Activated CD4-positive, CD25-positive, alpha-beta regulatory T cell treated with anti-CD3 and anti-CD28 coated beads, Interleukin-2, amount 50 U/mL, for 24 hours (primary cell): ENCODE data around the gene PRRC2B.
"Not testable (repeated sequence)": the region's sequence is repeated elsewhere in the genome, so short reads cannot be mapped to it uniquely, and the experiment has no call there.

Experiments
- ATAC-seq, 2 donors: fragments of 150-1000 bp; cut with Tn5 transposase; one replicate each; pipeline ENCODE4 v1.10.0; 2021; ENCODE audit warnings: mild to moderate bottlenecking in 1 of 2, moderate library complexity in 1 of 2

The PRRC2B gene

DNA sequence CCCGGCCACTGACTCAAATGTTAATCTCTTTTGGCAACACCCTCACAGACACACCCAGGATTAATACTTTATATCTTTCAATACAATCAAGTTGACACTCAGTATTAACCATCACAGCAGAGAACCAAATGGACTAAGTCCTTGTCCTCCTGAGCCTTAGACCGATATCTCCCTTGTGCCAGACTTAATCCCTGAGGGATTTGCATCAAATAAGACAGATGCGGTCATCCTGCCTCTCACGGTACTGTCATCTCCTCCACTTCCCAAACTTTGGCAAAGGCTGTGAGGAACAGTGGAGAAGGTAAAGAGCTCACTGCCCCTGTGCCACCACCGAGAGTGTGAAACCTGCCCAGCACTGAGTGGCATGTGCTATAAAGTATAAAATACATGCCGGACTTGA is 6.5 kb upstream of the PRRC2B start:
- no peak for ATAC-seq

DNA sequence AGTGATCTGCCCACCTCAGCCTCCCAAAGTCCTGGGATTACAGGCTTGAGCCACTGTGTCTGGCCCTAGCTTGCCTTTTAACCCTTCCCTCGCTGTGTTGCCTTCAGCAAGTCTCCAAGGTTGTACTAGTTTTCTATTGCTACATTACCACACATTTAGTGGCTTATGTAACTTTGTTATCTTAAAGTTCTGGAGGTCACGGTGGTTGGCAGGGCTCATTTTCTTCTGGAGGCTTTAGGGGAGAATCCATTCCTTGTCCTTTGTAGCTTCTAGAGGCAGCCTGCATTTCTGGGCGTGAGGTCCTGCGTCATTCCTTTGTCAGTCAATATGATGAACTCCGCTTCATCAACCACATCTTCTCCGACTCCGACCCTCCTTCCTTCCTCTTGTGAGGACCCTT is 2.9 kb upstream of the PRRC2B start:
- ATAC-seq: no peak

DNA sequence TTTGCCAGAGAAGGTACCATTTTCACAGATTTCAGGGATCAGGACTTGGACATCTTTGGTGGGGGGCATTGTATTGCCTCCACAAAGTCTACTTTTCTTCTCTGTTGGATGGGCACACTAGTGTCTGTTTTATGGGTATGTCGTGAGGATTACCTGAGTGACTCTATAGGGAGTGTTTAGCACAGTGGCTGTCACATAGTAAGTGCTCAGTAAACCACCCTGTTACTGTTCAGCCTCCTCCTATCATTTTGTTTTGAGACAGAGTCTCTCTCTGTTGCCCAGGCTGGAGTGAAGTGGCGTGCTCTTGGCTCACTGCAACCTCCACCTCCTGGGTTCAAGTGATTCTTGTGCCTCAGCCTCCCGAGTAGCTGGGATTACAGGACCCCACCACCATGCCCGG is 2.4 kb upstream of the PRRC2B start:
- ATAC-seq: no peak

DNA sequence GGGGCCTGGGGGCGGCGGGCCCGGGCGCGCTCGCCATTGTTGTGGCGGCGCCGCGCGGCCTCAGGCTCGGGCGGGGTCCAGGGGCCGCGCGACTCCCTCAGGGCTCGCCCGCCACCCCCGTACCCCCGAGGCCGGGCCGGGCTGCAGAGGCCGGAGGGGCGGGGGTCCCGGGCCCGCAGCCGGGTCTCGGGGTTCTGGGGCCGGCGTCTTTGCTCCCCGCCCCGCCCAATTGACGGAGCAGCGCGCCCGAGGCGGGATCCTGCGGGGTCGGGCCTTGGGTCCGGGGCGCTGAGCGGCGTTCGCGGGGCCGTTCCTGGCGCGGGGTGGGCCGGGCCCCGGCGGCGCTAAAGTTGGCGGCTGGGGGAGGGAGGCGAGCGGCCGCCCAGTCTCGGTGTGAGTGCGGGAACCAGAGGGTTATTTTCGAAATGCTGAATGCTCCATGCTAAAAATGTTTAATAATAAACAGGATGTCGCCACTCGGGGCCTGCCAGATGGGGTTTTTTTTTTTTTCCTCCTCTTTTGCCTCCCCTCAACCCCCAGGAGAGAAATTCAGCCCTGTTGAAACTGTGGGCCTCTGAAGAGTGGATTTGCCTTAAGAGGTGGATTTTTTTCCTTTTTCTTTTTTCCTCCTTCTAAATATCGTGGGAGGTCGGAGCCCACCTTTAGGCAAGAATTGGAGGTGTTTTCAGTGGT is 724 bp downstream of the PRRC2B start:
- ATAC-seq: peak; percentile 6 to 16

DNA sequence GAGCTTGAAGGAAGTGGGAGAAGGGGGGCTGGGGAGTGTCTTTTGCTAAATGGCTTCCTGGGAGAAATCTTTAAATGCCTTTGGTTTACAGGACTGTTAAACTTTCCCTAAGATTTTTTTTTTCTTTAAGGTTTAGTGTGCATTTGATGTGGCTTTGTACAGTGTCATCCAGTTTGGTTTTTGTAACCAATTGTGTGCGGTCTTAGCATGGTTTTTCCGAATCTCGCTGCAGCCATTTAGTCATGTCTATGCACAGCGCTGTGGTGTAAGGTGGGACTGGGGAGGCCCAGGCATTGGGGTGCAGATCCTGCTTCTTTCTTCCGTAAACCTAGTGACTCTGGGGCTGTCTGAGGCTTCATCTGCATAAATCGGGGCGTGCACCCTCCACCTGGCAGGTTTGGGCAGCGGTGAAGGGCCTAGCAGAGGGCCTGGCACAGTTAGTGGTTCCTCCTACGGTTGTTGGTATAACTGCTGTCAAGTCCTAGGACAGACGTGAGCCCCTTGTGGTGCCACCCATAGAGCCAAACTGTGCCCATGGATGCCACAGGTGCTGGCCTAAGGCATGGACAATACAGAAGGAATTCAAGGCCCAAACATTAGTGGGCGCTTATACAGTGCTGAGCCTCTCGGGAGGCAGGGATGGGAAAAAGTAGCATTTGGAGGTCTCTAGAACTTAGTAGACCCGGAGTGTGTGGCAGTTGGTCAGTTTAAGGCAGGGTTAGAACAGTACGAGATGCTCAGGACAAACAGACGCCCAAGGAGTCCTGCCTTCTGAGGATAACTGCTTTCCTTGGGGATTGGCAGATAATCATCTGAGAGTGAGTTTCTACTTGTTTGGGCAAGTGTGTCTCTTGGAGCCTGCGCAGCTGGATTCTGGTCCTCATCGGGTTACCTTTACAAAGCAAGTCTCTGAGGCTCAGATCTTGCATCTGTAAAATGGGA is 1.5 kb downstream of the PRRC2B start:
- ATAC-seq: peak; percentile 75 to 77

DNA sequence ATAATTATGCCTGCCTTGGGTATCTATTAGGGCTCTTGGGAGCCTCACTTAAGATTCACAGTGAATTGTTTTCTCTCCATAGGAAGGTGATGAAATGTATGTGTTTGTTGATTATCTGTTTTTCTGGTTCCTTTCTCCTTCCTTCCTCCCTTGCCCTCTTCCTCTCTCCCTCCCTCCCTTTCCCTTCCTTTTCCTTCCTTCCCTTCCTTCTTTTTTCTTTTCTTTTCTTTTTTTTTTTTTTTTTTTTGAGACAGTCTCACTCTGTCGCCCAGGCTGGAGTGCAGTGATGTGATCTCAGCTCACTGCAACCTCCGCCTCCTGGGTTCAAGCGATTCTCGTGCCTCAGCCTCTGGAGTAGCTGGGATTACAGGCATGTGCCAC is 2.2 kb downstream of the PRRC2B start:
- not testable (repeated sequence) for ATAC-seq

DNA sequence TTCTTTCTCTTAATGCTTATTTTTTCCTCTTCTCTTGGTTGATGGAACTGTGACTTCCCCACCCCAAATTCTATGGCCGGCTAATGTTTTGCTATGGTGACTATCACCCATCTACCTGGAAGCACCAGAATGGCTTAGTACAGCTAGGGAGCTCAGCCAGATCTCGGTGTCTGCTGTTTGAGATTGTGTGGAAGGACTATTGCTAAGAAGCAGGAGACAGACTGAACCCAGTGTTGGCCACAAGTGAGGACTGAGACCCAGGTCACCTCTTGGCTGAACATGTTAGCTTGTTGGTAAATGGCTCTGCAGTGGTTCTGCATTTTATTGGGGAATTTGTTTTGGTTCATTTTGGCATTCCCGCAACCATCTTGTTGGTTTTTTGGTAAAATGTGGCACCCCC is 2.7 kb downstream of the PRRC2B start:
- ATAC-seq: no peak

DNA sequence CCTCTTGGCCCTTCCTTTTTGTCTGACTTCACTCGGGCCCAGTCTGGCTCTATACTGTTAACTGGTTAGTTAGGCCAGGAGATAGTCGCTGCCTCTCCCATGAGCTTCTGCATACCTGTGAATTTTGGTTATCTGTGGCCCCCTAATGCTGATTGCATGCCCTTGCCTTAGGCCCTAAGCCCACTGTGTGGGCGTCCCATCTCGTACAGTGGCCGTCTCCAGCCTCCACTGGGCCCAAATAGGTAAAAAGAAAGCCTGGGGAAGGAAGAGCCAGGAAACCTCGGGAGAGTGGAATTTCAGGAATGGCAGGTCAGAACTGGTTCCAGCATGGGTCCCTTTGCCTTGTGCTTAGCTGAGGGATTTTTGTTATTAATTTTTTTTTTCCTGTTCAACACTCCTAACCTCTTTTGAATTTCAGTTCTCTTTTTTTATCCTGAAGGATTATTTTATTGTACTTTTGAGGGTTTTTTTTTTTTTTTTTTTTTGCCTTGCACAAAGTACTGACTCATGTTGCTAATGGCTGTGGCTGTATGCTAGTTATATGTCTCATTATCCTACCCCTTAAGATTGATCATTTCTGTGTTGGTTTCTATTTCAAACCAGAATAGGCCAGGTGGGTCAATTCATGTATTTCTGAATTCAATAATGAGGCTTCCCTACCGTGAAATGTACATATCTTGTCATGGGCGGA is 3.4 kb downstream of the PRRC2B start:
- ATAC-seq: peak; percentile 51 to 53

DNA sequence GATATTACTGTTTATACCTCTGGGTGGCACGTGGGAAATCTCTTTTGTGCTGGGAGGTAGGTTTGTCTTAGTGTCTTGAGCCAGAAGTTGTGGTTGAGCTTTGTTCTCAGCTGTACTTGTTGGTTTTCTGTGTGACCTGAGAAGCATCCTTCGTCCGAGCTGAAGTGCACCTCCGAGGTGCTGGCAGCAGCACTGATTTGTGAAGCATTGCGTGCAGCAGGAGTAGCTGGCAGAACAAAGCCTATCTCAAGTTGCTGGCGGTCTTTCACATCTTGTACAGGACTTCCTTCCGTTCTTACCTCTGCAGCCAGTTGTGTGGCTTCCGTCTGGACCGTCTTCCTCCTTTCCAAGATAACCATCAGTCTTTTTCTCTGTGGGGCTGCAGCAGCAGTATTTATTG is 4.3 kb downstream of the PRRC2B start:
- ATAC-seq: no peak

DNA sequence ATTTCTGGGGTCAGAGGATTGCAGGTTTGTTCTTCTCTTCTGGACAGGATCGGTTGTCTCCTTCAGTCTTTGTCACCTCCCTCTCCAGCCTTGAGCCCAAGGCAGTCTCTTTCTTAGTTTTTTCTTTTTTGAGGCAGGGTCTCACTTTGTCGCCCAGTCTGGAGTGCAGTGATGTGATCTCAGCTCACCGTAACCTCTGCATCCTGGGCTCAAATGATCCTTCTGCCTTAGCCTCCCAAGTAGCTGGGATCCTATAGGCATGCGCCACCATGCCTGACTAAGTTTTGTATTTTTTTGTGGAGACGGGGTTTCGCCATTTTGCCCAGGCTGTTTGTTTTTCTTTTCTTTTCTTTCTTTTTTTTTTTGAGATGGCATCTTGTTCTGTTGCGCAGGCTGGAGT is 6.1 kb downstream of the PRRC2B start:
- ATAC-seq: no peak

DNA sequence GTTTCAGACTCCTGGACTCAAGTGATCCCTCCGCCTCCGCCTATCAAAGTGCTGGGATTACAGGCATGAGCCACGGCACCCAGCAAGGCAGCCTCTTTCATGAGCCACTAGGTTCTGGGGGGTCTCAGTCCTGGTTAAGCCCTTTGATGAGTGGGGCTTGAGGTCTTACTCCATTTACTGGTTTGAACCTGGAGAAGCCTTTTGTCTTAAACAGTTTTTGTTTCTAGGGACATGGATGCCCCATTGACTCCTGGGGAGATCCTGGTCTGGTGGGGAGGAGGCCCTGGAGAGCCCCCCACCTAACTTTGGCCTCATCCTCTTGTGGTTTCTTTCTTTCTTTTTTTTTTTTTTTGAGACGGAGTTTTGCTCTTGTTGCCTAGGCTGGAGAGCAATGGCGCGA is 6.7 kb downstream of the PRRC2B start:
- ATAC-seq: no peak

DNA sequence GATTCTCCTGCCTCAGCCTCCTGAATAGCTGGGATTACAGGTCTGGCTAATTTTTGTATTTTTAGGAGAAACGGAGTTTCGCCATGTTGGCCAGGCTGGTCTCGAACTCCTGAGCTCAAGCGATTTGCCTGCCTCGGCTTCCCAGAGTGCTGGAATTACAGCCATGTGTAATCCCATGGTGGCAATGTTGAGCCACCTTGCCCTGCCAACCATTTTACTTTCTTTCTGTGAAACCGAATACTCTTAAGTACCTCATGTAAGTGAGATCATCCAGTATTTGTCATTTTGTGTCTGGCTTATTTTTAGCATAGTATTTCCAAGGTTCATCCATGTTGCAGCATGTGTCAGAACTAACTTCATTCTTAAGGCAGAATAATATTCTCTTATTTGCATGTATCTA is 8.2 kb downstream of the PRRC2B start:
- ATAC-seq: no peak

DNA sequence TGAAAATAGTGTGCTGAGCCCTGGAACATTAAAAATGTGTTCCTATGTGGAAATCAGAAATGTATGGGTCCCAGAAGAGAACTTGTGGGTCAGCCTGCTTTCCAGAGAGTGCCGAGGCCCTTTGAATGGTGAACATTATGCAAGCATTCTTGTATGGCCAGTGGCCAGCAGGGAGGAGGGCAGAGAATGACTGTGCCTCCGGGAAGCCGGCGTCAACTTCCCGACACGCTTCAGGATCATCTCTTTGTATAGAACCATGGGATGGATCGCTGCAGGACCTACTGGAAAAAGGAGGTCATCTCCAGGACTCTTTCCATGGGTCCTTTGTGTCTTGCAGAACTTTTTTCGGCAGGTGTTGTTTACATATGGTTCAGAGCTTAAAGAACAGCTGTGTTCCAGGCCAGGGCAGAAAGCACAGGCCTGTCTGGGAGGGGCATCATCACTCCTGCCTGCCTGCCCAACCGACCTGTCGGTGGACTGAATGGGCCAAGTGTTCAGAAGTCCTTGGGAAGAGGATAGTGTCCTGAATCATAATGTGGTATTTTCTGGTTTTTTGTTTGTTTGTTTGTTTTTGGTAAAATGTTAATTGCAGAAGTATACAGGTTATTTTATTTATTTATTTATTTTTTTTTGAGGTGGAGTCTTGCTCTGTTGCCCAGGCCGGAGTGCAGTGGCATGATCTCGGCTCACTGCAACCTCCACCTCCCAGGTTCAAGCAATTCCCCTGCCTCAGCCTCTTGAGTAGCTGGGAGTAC is 9.0 kb downstream of the PRRC2B start:
- no peak for ATAC-seq

DNA sequence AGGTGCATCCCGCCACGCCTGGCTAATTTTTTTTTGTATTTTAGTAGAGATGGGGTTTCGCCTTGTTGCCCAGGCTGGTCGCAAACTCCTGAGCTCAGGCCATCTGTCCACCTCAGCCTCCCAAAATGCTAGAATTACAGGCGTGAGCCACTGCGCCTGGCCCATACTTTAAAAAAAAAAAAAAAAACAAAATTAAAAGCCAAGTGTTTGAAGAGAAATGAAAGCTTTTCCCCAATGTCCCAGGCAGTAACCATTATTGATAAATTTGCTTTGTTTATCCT is 9.5 kb downstream of the PRRC2B start:
- ATAC-seq: no peak

DNA sequence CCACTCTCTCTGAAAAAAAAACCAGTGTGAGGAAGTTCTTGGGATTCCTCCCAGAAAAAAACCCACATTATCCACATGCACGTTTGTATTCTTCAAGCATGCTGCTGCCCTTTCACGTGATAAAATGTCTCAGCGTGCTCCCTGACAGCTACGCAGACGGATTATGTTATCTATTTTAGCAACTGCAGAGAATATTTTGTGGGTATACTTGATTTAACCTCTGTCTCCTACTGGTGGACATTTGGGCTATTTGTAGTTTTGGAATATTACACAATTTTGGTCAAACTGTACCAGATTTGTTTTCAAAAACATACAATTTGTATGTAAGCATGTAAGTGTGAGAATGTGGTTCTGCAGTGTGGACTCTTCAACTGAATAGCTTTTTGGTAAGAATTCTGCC is 10.7 kb downstream of the PRRC2B start:
- no peak for ATAC-seq

DNA sequence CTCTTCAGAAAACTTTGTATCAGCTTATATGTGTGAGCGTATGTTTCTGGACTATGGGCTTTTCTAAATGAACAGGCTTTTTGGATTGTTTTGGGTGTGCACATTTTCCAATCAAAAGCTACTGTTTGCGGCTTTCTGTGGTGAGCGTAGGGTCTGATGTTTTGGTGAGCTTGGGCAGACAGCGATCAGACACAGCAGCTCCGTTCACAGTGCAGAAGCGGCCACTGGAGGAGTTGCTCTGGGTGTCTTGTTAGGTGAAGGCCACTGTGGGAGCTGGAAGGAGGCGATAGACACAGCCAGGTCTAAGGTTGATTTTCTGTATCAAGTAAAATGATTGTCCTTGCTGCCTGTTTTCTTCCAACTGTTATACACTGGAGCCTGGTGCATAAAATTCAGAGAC is 11.1 kb downstream of the PRRC2B start:
- ATAC-seq: no peak

DNA sequence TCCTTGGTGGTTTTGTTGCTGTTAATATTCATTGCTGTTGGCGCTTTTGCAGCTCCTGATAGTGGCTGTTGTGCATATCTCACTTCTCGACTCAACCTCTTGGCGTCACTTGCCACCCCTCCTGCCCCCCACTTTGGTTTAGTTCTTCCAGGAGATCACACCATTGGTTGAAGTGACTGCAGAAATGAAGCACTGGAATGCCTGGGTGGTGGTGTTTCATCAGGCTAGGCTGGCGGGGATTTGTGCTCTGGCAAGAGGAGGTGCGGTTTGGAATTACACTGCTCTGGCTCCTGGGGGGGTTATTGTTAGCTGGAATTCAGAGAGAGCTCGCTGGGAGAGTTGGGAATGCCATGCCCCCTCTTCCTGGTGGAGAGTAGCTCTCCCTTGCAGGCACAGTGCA is 11.5 kb downstream of the PRRC2B start:
- ATAC-seq: no peak

DNA sequence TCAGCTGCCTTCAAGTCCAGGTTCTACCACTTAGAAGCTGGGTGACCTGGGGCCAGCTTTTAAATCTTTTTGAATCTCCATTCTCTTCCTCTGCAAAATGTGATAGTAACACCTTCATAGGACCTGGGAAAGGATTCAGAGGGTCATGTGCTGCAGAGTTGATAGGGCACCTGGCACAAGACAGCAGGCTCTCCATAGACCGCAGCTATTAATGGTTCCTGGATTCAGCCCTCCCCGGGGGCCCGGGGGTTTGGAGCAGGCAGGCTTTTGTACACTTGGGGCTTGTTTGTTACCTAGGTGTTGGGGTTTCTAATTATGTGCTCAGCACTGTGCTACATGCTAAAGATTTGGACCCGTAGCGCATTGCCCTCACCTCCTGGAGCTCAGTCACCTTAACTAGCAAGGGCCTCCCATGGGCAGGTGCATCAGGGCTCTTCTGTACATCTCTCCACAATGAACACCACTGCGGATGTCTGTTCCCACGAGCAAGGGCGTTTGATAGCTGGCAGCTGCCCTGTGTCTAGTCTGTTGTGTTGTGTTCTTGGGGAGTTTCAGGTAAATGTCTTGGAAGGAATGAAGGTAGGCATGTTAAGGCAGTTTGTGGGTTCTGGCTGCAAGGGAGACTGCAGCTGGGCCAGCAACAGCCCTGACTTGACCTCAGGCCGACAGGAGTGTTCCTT is 12.1 kb downstream of the PRRC2B start:
- no peak for ATAC-seq

DNA sequence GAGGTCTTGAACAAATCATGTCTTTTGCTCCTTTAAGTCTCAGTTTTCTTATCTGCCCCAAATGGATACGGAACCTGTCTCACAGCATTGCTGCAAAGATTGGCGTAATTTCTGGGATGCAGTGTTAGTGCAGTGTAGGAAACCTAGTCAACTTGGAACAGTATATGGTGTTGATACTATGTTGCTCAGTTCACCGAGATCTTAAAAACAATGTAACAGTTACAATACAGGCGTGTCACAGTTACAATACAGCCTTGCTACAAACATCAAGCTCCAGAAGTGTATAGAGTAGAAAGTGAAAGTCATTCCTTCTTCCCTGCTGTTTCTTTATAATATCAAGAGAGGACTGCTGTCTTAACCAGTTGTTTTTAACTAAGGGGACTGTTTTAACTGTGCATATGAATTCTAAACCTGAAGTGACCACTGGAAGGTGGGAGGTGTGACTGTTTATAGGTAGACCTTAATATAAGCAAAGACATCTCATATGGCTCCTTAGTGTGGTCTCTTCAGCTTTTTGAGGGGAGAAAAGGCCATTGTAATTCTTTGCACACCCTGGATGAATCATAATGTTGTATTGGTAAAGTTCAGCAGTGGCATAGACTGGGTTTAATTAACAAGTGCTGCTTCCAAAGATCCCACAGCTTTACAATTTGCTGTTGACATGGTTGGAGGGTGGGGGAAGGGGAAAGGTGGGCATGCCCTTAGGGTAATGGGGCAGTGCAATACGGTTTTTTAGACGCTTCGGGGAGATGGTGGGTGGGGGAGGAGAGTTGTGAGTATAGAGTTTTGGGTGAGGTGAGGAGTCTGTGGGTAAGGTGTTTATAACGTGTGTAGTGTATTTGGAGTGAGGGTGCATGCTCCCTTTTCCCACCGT is 12.9 kb downstream of the PRRC2B start:
- peak; percentile 51 to 58 for ATAC-seq

DNA sequence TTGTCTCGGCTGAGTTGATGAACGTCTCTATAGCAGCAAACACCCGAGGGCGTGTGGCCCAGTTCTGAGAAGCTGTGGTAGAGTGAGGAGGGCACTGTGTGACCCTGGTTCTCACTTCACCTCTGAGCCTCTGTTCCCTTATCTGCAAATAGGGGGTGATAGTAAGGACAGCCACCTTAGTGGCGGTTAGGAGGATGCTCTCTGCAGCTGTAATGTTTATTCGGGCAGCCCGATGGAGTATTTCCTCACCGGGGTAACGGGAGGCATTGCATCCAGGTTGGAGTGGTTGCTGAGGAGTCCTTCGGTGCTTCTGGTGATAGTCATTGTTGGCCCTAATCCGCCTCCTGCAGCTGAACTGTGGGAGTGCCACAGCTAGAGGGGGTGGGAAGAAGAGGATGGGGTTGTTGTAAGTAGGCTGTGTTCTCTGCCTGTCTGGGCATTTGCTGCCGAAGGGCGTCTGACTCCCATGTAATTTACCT is 13.9 kb downstream of the PRRC2B start:
- ATAC-seq: peak; percentile 17 to 30

DNA sequence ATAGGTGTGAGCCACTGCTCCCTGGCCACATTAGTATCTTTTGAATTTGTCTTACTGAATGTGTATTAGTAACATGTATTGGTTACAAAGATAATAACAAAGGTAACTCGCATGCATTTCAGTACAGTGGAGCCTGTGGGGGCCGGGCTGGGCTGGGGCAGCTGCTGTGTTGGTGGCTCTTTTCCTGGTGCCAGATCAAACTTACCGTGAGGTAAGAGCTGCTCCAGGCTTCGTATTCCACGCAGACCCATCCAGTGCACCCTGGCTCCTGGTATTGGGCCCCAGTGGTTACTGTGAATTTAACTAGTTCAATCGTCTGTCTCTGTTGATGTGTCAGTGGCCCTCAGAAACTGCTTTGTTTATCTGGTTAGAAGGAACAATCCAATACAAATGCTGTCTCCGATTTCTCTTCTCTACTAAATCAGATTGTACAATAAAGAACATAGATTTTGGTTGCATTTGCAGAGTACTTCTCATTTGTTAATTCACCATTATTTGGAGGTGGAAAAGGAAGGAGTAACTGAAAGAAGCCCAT is 15.6 kb downstream of the PRRC2B start:
- no peak for ATAC-seq
